Stomach (tissue), 4 donors: ENCODE results near the gene PTPRD.

Experiments used
- EP300 ChIP-seq: sonication (generic); formaldehyde crosslinking; IDR thresholded peaks from one replicate; pipeline ENCODE4 v1.6.1; 2017; ENCODE audit warnings: antibody characterized with exemption
- POLR2AphosphoS5 ChIP-seq, 3 donors: sonication (generic); formaldehyde crosslinking; IDR thresholded peaks; one replicate each; pipeline ENCODE4 v1.6.1; 2016; ENCODE audit warnings: antibody characterized with exemption in 3 of 3
- TF ChIP-seq, protein P1 (sequence below), 7 experiments: fragments of 450-650 bp in 4 of 7; fragments of 200-600 bp in 3 of 7; sonication (generic) in 3 of 7; IDR thresholded peaks; one replicate each; pipeline ENCODE4 v1.5.1; 2016 to 2019; ENCODE audit warnings: antibody characterized with exemption in 7 of 7, control low read depth in 2 of 7, mild to moderate bottlenecking in 1 of 7

DNA sequence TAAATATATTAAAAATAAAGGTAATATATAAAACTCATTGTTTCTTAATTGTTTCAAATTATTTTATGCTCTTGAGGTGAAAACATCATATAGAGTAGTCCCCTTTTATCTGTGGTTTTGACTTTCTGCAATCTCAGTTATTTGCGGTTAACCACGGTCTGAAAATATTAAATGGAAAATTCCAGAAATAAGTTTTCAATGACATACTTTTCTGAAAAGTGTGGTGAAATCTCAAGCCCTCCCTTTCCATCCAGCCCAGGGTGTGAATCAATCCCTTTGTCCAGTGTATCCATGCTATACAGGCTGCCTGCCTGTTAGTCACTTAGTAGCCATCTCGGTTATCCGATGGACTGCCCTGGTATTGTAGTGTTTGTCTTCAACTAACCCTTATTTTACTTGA is 2266.5 kb downstream of the PTPRD start:
- TF ChIP-seq EP300 = no peak
- TF ChIP-seq POLR2AphosphoS5 (IDR thresholded peaks at IDR 0.05) = no peak
- TF ChIP-seq, protein P1, sequence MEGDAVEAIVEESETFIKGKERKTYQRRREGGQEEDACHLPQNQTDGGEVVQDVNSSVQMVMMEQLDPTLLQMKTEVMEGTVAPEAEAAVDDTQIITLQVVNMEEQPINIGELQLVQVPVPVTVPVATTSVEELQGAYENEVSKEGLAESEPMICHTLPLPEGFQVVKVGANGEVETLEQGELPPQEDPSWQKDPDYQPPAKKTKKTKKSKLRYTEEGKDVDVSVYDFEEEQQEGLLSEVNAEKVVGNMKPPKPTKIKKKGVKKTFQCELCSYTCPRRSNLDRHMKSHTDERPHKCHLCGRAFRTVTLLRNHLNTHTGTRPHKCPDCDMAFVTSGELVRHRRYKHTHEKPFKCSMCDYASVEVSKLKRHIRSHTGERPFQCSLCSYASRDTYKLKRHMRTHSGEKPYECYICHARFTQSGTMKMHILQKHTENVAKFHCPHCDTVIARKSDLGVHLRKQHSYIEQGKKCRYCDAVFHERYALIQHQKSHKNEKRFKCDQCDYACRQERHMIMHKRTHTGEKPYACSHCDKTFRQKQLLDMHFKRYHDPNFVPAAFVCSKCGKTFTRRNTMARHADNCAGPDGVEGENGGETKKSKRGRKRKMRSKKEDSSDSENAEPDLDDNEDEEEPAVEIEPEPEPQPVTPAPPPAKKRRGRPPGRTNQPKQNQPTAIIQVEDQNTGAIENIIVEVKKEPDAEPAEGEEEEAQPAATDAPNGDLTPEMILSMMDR (IDR thresholded peaks at IDR 0.05) = no peak
